Ammon's horn (tissue), 1 donor: ENCODE data around the gene TBC1D22A.
A peak's percentile ranks its signal among the peaks of the same experiment; 100 is the strongest.

ENCODE experiments used
- DNase-seq: peaks from one replicate; pipeline ENCODE4 v3.0.0-alpha.2; 2016; ENCODE audit warnings: low spot score

The TBC1D22A gene

DNA sequence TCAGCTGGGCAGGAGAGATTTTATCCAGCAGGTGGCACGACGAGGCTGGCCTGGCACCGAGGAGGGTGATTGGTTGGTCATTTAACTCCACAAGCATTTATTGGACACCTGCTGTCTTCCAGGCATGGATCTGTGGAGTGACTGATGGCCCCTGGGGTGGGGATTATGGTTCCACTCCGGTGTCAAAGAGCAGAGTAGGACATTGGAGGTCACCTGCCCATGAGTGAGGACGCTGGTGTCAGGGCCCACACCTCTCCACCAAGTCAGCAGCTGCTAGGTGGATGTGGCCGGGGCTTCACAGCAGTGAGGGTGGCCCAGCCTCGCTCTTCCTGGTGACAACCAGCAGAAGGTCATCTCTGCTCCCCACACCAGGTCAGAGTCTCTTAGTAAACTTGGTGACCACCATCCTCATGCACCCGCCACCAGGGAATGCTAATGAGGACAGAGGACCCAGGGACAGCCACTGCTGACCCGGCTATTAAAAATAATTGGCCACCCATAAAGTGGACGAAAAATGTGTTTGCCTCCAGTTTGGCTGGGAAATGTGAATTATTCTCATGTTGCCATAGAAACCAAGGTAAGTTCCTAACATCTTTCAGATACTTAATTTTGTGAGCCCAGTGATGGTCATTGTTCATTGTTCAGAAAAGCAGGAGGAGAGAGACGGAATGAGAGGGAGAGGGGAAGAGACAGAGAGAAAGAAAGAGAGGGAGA lies 428.7 kb downstream of the TBC1D22A start:
- DNase-seq: no peak

- DNase-seq: peak; percentile 16
Measured at GRCh38 chr22:47191671-47192650, 429.5 kb downstream of the TBC1D22A start.

DNA sequence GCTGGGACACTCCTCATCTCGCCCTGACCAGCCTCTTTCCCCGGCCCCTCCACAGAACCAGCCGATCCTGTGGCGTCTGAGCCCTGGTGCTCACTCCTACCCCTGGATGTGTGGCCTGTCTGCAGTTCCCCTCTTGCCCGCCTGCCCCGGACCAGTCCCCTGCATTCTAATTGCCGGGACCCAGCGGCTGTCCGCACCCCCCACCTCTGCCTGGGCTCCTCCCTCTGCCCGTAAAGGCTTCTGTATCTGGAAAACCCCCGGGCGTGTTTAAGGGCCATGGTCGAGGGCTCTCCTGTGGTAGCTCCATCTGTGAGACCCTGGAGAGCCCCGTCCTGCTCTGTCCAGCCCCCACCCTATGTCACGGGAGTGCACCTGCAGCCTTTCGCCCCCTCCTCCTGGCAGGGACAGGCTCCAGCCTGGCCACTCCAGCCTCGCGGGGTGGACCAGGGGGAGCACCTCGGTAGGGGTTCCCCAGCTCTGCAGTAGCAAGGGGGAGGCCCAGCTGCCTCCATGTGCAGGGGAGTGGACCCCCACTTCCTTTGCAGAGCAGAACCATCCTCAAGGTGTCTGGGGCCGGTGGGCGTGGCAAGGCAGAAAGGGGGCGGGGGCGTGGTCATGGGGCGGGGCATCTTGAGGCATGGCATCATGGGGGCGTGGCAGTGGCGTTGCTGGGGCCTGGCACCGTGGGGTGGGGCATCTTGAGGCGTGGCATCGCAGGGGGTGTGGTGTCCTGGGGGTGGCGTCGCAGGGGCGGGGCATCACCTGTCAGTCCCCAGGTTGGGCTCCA lies 430.4 kb downstream of the TBC1D22A start:
- DNase-seq: no peak

DNA sequence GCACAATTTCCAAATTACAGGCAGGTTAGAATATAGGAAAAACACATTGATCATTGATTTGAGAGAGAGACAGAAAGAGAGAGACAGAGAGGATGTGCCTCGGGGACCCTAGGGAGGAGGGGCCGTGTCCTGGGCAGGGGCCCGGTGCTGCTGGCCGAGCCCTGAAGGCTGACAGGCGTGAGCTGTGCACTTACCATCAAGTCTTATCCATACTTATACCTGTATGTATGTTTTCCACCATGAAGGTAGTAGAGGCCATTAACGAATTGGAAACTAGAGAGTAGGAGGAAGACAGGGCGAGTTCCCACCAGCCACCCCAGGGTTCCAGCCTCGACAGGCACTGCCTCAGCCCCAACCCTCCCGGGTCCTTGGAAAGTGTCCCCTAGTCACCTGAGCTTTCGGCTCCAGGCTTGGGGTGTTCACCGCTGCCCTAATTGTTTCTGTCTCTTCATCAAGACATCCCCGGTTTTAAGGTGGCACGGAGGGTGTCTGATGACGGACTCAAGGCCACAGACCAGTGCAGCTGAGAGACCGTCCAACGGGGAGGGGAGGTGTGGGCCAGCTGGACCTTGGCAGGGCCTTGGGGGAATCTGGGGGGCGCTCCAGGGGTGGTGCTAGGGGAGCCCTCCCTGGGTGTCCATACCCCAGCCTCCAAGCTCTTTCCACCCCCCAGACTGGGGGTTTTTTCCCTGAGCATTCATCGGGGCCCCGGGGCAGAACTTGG lies 431.3 kb downstream of the TBC1D22A start:
- DNase-seq: no peak

- DNase-seq: no peak
Measured at GRCh38 chr22:47194476-47195155, 432.2 kb downstream of the TBC1D22A start.

GRCh38 chr22:47195156-47195483 lies 432.7 kb downstream of the TBC1D22A start:
- DNase-seq: no peak

GRCh38 chr22:47195484-47196165 lies 433.2 kb downstream of the TBC1D22A start:
- DNase-seq: no peak

DNA sequence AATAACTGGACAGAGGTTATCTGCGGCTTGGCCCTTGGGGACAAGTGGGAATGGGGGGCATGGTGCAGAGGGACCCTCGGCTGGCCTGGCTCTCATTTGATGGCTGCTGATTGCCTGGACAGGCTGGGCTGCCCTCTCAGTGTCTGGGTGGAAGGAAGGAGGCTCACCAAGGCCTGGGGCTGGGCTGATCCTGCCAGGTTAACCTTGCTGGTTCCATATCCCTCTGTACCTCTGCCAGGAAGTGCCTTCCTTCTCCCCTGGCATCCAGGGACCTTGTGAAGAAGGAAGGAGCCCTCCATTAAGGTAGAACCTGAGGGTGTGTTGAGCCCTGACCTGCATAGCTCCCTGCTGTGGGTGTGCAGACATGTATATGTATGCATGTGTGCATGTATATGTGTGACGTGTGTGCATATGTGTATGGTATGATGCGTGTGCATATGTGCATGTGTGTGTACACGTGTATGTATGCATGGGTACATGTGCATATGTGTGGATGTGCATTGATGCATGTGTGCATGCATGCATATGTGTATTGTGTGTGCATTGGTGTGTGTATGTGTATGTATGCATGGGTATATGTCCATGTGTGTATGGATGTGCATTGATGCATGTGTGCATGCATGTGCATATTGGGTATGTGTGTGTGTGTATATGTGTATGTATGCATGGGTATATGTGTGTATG lies 433.9 kb downstream of the TBC1D22A start:
- no peak for DNase-seq

DNA sequence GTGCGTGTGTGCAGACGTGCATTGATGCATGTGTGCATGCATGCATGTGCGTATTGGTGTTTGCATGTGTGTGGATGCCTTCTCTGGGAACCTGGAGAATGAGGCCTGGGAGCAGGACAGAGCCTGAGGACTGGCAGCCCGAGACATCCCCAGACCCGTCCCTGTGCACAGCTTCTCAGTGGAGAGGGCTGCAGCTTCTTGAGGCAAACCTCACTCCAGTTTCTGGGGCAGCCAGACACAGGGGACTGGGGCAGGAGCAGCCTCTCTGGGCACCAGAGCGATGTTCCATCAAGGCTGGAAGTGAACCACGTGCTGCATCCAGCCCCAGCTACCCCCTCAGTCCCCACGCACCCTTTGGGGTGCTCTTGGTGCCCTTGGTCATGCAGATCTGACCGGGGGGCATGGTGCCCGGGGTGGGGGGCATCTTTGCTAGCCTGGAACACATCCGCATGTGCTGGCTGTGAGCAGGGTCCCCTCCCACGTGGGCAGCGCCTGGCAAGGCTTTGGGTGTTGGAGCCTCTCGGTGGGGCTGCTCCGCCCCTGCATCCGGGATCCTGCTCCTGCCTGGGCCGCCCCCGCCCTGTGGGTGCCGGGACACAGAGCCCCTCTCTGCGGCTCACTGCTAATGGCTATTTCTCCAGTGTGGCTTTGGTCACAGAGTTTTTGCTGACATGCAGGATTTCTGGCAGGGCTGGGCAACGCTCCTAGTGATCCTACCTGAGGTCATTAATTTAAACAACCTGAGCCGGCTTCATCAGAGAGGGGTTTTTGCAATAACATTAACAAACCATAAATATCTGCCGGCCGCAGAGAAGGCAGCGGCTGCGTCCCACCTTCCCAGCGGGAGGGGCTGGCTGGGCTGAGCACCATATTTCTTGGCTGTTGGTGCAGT lies 434.7 kb downstream of the TBC1D22A start:
- no peak for DNase-seq

DNA sequence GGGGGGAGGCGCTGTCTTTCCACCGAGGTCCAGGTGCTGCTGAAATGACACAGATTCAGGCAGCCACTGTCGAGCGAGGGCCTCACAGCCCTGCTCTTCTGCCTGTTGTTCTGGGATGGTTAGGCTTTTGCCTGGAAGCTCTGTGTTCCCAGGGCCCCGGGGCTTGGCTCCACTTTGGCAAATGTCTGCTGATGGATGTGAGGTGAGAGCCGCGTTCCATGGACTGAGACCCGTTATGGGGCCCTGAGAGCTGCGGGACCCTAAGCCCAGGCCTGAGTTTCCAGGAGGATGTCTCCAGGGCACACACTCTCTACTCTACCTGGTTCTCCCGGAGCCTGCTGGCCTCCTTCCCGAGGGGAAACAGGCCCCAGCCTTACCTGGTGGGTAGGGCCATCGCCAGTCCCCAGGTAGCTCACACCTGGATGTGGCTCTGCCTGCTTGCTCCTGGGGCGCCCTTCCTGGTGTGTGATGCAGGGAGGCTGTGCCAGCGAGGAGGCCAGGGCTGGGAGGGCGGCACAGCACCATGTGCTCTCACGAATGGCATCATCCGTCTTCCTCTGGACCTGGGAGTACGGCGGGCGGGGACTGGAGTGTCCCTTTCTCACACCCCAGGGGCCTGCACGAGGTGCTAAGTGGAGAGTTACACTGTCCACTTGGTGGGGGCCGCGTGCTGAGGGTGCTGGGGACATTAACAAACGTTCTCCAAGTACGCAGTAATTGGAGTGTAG lies 435.5 kb downstream of the TBC1D22A start:
- DNase-seq: no peak

GRCh38 chr22:47198801-47199251 lies 436.4 kb downstream of the TBC1D22A start:
- no peak for DNase-seq

DNA sequence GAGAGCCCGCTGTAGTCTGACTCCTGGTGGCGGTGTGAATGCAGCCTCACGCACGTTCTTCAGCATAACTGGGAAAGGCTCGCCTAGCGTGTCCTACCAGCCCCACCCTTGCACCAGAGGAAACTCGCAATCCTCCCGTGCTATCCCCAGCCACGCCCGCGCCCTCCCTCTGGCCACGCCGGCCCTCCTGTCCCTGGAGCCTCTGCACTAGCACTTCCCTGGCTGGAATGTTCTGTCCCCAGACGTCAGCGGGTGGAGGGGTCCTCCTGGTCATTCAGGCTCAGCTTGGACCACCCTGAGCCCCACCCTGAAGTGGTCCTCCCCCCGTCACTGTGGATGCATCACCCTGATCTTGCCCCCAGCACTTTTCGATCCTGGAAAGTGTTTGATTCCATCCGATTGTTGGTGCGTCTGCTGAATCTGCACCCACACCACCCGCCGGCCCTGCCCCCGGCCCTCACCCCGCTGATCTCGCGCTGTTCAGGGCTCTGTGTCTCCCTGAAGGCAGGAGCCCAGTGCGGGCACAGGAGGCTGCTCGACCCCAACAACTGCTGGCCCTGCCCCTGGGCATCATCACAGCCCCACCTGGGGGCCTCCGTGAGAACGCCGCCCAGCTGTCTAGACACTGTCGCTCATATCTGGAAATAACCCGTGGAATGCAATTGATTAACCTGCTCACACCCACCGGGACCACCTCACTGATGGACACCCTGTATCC lies 437.0 kb downstream of the TBC1D22A start:
- DNase-seq: no peak

DNA sequence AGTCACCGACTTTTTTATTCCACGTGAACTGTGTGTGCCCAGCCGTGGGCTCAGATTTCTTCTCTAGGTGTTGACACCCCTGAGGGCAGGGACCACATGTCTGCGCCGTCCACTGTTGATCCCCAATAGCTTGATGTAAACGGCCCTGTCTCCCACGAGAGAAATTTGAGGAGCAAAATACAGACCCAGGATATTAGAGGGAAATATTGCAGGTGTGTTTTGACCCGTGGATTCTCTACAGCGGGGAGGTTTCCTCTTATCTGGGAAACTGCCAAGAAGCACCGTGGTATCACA lies 437.5 kb downstream of the TBC1D22A start:
- no peak for DNase-seq

DNA sequence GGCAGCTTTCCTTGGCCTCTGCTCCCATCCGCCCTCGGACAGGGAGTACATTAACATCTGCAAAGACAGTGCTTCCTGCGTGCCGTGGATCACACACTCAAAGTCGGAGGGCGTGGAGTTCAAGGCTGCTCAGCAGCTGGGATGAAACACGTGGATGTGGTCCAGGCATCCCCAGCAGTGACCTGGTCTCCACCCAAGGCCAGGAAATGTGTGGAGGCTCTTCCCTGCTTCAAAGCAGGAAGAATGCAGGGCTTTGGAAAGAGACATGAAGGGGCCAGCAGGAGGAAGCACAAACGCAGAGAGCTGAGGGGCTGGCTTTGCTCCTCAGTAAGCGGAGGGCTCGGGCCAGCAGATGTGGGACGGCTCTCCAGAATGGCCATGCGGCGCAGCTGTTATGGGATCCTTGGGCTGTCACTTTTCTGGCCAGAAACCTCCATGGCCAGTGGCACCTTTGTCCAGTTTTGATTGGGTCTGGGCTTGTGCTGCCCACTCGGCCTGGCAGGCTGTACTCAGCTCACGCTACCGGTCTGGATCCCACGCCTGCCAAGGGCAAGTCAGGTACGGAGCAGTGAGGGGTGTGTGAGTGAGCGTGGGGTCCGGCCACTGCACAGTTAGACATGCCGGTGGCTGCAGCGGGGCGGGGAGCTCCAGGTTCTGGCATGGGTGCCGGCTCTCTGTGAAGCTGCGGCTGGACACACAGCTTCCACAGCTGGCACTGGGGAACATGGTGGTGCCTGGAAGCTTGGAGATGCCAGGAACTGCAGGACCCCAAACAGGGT lies 438.0 kb downstream of the TBC1D22A start:
- DNase-seq: no peak

- no peak for DNase-seq
Measured at GRCh38 chr22:47201186-47201995, 438.9 kb downstream of the TBC1D22A start.
